ENCODE measurements around the gene MANSC1.

The MANSC1 gene

GRCh38 chr12:12349711-12350665 lies at the start of gene MANSC1:
MANSC1 (minus strand) TSS chr12:12350242; CDS start chr12:12343314, 6,928 bp downstream.
- Histone ChIP-seq H3K9ac (ENCODE audit: low read length) (peak within 1 kb of the TSS; percentile 46; the same call in 1 of the 2 replicates), H3K79me2 (ENCODE audit: low read length) (no peaks in the 10 kb centered on the region), H3K4me2 (ENCODE audit: low read length) (peak within 1 kb of the TSS; percentile 73), H3K27me3 (ENCODE audit: low read depth, low read length) (no peaks in the 10 kb centered on the region; the same call in 1 of the 2 replicates), H3K9me3 (ENCODE audit: insufficient read depth, low read length) (no peaks in the 10 kb centered on the region), H3K36me3 (replicated peaks; ENCODE audit: low read depth, low read length) (no peaks in the 10 kb centered on the region), H4K20me1 (ENCODE audit: insufficient read depth, low read length) (no peaks in the 10 kb centered on the region), H2AFZ (ENCODE audit: low read depth, low read length) (peak within 1 kb of the TSS; percentile 56; the same call in 1 of the 2 replicates), H3K4me1 (ENCODE audit: low read length) (no peaks in the 10 kb centered on the region), H3K4me3 (ENCODE audit: low read length) (peak within 1 kb of the TSS; percentile 80), H3K27ac (ENCODE audit: low read length) (no peak within 1 kb of the TSS)
- peak; percentile 8; the same call in 1 of the 2 replicates for TF ChIP-seq CTCF (IDR thresholded peaks at IDR 0.05; ENCODE audit: low read depth, low read length)
- no peak for TF ChIP-seq EZH2phosphoT487 (IDR thresholded peaks at IDR 0.05; ENCODE audit: low read depth)

- Histone ChIP-seq H3K4me3 (ENCODE audit: low read length) (no peak overlapping the region), H3K4me1 (ENCODE audit: low read length) (no peaks in the 10 kb centered on the region), H3K27me3 (ENCODE audit: low read depth, low read length) (no peaks in the 10 kb centered on the region), H3K79me2 (ENCODE audit: low read length) (no peaks in the 10 kb centered on the region), H3K27ac (ENCODE audit: low read length) (no peak overlapping the region), H4K20me1 (ENCODE audit: insufficient read depth, low read length) (no peaks in the 10 kb centered on the region), H3K36me3 (replicated peaks; ENCODE audit: low read depth, low read length) (no peaks in the 10 kb centered on the region), H3K4me2 (ENCODE audit: low read length) (no peak overlapping the region), H3K9me3 (ENCODE audit: insufficient read depth, low read length) (no peaks in the 10 kb centered on the region), H2AFZ (ENCODE audit: low read depth, low read length) (no peak overlapping the region), H3K9ac (ENCODE audit: low read length) (no peak overlapping the region)
- TF ChIP-seq EZH2phosphoT487 (IDR thresholded peaks at IDR 0.05; ENCODE audit: low read depth): no peak
- no peak for TF ChIP-seq CTCF (IDR thresholded peaks at IDR 0.05; ENCODE audit: low read depth, low read length)
Observed at GRCh38 chr12:12399161-12399560, 49.1 kb upstream of the MANSC1 start.

GRCh38 chr12:12398026-12398859 lies 48.2 kb upstream of the MANSC1 start:
- no peak overlapping the region for H3K4me2 ChIP-seq (ENCODE audit: low read length)
- H3K27me3 ChIP-seq (ENCODE audit: low read depth, low read length): no peaks in the 10 kb centered on the region
- H2AFZ ChIP-seq (ENCODE audit: low read depth, low read length): no peak overlapping the region
- no peaks in the 10 kb centered on the region for H3K9me3 ChIP-seq (ENCODE audit: insufficient read depth, low read length)
- no peaks in the 10 kb centered on the region for H3K79me2 ChIP-seq (ENCODE audit: low read length)
- no peak overlapping the region for H3K9ac ChIP-seq (ENCODE audit: low read length)
- H3K4me1 ChIP-seq (ENCODE audit: low read length): no peaks in the 10 kb centered on the region
- no peaks in the 10 kb centered on the region for H3K36me3 ChIP-seq (replicated peaks; ENCODE audit: low read depth, low read length)
- H3K27ac ChIP-seq (ENCODE audit: low read length): no peak overlapping the region
- no peaks in the 10 kb centered on the region for H4K20me1 ChIP-seq (ENCODE audit: insufficient read depth, low read length)
- TF ChIP-seq EZH2phosphoT487 (IDR thresholded peaks at IDR 0.05; ENCODE audit: low read depth) (no peak), CTCF (IDR thresholded peaks at IDR 0.05; ENCODE audit: low read depth, low read length) (peak; percentile 15; the same call in 1 of the 2 replicates)
- H3K4me3 ChIP-seq (ENCODE audit: low read length): no peak overlapping the region

GRCh38 chr12:12397184-12397583 lies 47.1 kb upstream of the MANSC1 start:
- H3K27ac ChIP-seq (ENCODE audit: low read length): no peak overlapping the region
- no peaks in the 10 kb centered on the region for H4K20me1 ChIP-seq (ENCODE audit: insufficient read depth, low read length)
- H3K79me2 ChIP-seq (ENCODE audit: low read length): no peaks in the 10 kb centered on the region
- no peak overlapping the region for H3K4me3 ChIP-seq (ENCODE audit: low read length)
- H3K4me1 ChIP-seq (ENCODE audit: low read length): no peaks in the 10 kb centered on the region
- TF ChIP-seq CTCF (IDR thresholded peaks at IDR 0.05; ENCODE audit: low read depth, low read length) (no peak), EZH2phosphoT487 (IDR thresholded peaks at IDR 0.05; ENCODE audit: low read depth) (no peak)
- H3K27me3 ChIP-seq (ENCODE audit: low read depth, low read length): no peaks in the 10 kb centered on the region
- no peak overlapping the region for H3K9ac ChIP-seq (ENCODE audit: low read length)
- H3K36me3 ChIP-seq (replicated peaks; ENCODE audit: low read depth, low read length): no peaks in the 10 kb centered on the region
- no peak overlapping the region for H2AFZ ChIP-seq (ENCODE audit: low read depth, low read length)
- H3K9me3 ChIP-seq (ENCODE audit: insufficient read depth, low read length): no peaks in the 10 kb centered on the region
- no peak overlapping the region for H3K4me2 ChIP-seq (ENCODE audit: low read length)

All from OCI-LY3 (cell line).